ENCODE data around the gene TPP1. TPM values are rescaled to one million over a fixed set of nuclear protein-coding genes. Genes with fewer than 3 reads are reported as not detected.

The TPP1 gene
- total and polyA plus RNA-seq, 2 donors (not counting 1 experiment from before 2014, with no cell fraction given), result 127 to 136 TPM

GRCh38 chr11:6603287-6604080, 15.7 kb downstream of the TPP1 start, which contains the start of the genes ILK and RRP8:
Gene ILK, plus strand, starts transcription at chr11:6603774. Its CDS starts 498 bp downstream, at chr11:6604272.
Gene RRP8, minus strand, starts transcription at chr11:6603616. Its CDS starts 114 bp downstream, at chr11:6603502.
- peaks cover 20% of the 10 kb centered on the region for H3K4me1 ChIP-seq (ENCODE audit: control insufficient read depth, extremely low read depth, insufficient read depth, low read length)
- peak within 1 kb of the TSS; percentile 92 for H3K27ac ChIP-seq (ENCODE audit: insufficient read depth, low read length)
- H3K36me3 ChIP-seq (ENCODE audit: control insufficient read depth, insufficient read depth, low read length), result peaks cover 21% of the 10 kb centered on the region
- no peaks in the 10 kb centered on the region for H3K27me3 ChIP-seq (ENCODE audit: control insufficient read depth, insufficient read depth, low read length)
- H3K79me2 ChIP-seq (ENCODE audit: control insufficient read depth, insufficient read depth, low read length), result peaks cover 75% of the 10 kb centered on the region
- DNase-seq (ENCODE audit: low read depth in 2 of 2), result peak; percentile 87
- H2AFZ ChIP-seq (ENCODE audit: low read length), result peak within 1 kb of the TSS; percentile 87
- TF ChIP-seq CTCF (conservative IDR thresholded peaks at IDR 0.05 in 1 of 2, IDR thresholded peaks at IDR 0.05 in 1 of 2; ENCODE audit: low read depth in 1 of 2, low read length in 2 of 2), result peak; percentile 12 to 30
- no peak for TF ChIP-seq EZH2 (IDR thresholded peaks at IDR 0.05; ENCODE audit: low read length, missing control alignments)
- H3K4me3 ChIP-seq (replicated peaks in 1 of 4; ENCODE audit: control extremely low read depth in 1 of 4, insufficient read depth in 1 of 4, low read depth in 3 of 4, low read length in 4 of 4), result peak within 1 kb of the TSS; percentile 84 to 98 (median 94)
- H3K9me3 ChIP-seq (ENCODE audit: control insufficient read depth, insufficient read depth, low read depth, low read length), result no peaks in the 10 kb centered on the region
- H3K4me2 ChIP-seq (ENCODE audit: extremely low read depth, insufficient read depth, low read length), result peak within 1 kb of the TSS; percentile 98
- no peaks in the 10 kb centered on the region for H4K20me1 ChIP-seq (ENCODE audit: control insufficient read depth, extremely low read depth, insufficient read depth, low read length)
- H3K9ac ChIP-seq (ENCODE audit: insufficient read depth, low read length), result peak within 1 kb of the TSS; percentile 79

- Histone ChIP-seq H3K27ac (ENCODE audit: insufficient read depth, low read length) (peak overlapping the region; percentile 92), H3K4me1 (ENCODE audit: control insufficient read depth, extremely low read depth, insufficient read depth, low read length) (peaks cover 12% of the 10 kb centered on the region), H3K4me3 (replicated peaks in 1 of 4; ENCODE audit: control extremely low read depth in 1 of 4, insufficient read depth in 1 of 4, low read depth in 3 of 4, low read length in 4 of 4) (peak overlapping the region; percentile 84 to 98 (median 94)), H3K27me3 (ENCODE audit: control insufficient read depth, insufficient read depth, low read length) (no peaks in the 10 kb centered on the region), H3K9me3 (ENCODE audit: control insufficient read depth, insufficient read depth, low read depth, low read length) (no peaks in the 10 kb centered on the region), H3K79me2 (ENCODE audit: control insufficient read depth, insufficient read depth, low read length) (peaks cover 66% of the 10 kb centered on the region), H3K9ac (ENCODE audit: insufficient read depth, low read length) (peak overlapping the region; percentile 79), H4K20me1 (ENCODE audit: control insufficient read depth, extremely low read depth, insufficient read depth, low read length) (no peaks in the 10 kb centered on the region), H3K36me3 (ENCODE audit: control insufficient read depth, insufficient read depth, low read length) (peaks cover 13% of the 10 kb centered on the region), H2AFZ (ENCODE audit: low read length) (no peak overlapping the region), H3K4me2 (ENCODE audit: extremely low read depth, insufficient read depth, low read length) (peak overlapping the region; percentile 98)
- no peak for DNase-seq (ENCODE audit: low read depth in 2 of 2)
- TF ChIP-seq CTCF (conservative IDR thresholded peaks at IDR 0.05 in 1 of 2, IDR thresholded peaks at IDR 0.05 in 1 of 2; ENCODE audit: low read depth in 1 of 2, low read length in 2 of 2) (no peak), EZH2 (IDR thresholded peaks at IDR 0.05; ENCODE audit: low read length, missing control alignments) (no peak)
Observed at GRCh38 chr11:6602096-6602940, 16.9 kb downstream of the TPP1 start.

GRCh38 chr11:6601041-6601461, 18.2 kb downstream of the TPP1 start:
- Histone ChIP-seq H3K27me3 (ENCODE audit: control insufficient read depth, insufficient read depth, low read length) (no peaks in the 10 kb centered on the region), H3K9me3 (ENCODE audit: control insufficient read depth, insufficient read depth, low read depth, low read length) (no peaks in the 10 kb centered on the region), H3K27ac (ENCODE audit: insufficient read depth, low read length) (no peak overlapping the region), H3K36me3 (ENCODE audit: control insufficient read depth, insufficient read depth, low read length) (peaks cover 12% of the 10 kb centered on the region), H3K4me3 (replicated peaks in 1 of 4; ENCODE audit: control extremely low read depth in 1 of 4, insufficient read depth in 1 of 4, low read depth in 3 of 4, low read length in 4 of 4) (no peak overlapping the region), H3K4me2 (ENCODE audit: extremely low read depth, insufficient read depth, low read length) (no peak overlapping the region), H4K20me1 (ENCODE audit: control insufficient read depth, extremely low read depth, insufficient read depth, low read length) (no peaks in the 10 kb centered on the region), H2AFZ (ENCODE audit: low read length) (no peak overlapping the region), H3K9ac (ENCODE audit: insufficient read depth, low read length) (no peak overlapping the region), H3K4me1 (ENCODE audit: control insufficient read depth, extremely low read depth, insufficient read depth, low read length) (peaks cover 4% of the 10 kb centered on the region), H3K79me2 (ENCODE audit: control insufficient read depth, insufficient read depth, low read length) (peaks cover 59% of the 10 kb centered on the region)
- DNase-seq (ENCODE audit: low read depth in 2 of 2), result no peak
- TF ChIP-seq CTCF (conservative IDR thresholded peaks at IDR 0.05 in 1 of 2, IDR thresholded peaks at IDR 0.05 in 1 of 2; ENCODE audit: low read depth in 1 of 2, low read length in 2 of 2) (no peak), EZH2 (IDR thresholded peaks at IDR 0.05; ENCODE audit: low read length, missing control alignments) (no peak)
